Bronchial epithelial cell (primary cell): ENCODE results near the gene TUBB2A. TPM values are rescaled to one million over a fixed set of nuclear protein-coding genes. Genes with fewer than 3 reads are reported as not detected.

Source experiments
- DNase-seq: peaks from one replicate; pipeline ENCODE4 v3.0.0-alpha.2; 2010; ENCODE audit warnings: low read depth
- FAIRE-seq: peaks from 2 replicates; lab custom pipeline; 2011; peaks lifted over from hg19 to GRCh38; lab: Jason Lieb, UNC
- H3K27me3 ChIP-seq: 2 replicates; pipeline ENCODE4 v1.5.1; 2011; ENCODE audit warnings: low read length; ENCODE audit not compliant: control insufficient read depth, insufficient read depth
- H3K36me3 ChIP-seq: 2 replicates; pipeline ENCODE4 v1.5.1; 2011; ENCODE audit warnings: low read length; ENCODE audit not compliant: control insufficient read depth, insufficient read depth
- H3K4me3 ChIP-seq: 2 replicates; pipeline ENCODE4 v1.5.1; 2011; ENCODE audit warnings: mild to moderate bottlenecking, low read depth, low read length, control low read depth
- total RNA-seq: library from RNA; depleted of rRNA; stranded (reverse); fragments of >200 nt; gene quantifications from 2 replicates; pipeline ENCODE4 v1.2.1, GENCODE V29; 2014
- TF ChIP-seq, protein P1 (sequence below): IDR thresholded peaks from 2 replicates; pipeline ENCODE4 v1.5.1; 2011; ENCODE audit warnings: mild to moderate bottlenecking, moderate library complexity, low read length, control low read depth, inconsistent platforms; ENCODE audit not compliant: insufficient read depth, severe bottlenecking

The TUBB2A gene
- total RNA-seq, 1 donor from 2014 or later, result 25.3 TPM

DNA sequence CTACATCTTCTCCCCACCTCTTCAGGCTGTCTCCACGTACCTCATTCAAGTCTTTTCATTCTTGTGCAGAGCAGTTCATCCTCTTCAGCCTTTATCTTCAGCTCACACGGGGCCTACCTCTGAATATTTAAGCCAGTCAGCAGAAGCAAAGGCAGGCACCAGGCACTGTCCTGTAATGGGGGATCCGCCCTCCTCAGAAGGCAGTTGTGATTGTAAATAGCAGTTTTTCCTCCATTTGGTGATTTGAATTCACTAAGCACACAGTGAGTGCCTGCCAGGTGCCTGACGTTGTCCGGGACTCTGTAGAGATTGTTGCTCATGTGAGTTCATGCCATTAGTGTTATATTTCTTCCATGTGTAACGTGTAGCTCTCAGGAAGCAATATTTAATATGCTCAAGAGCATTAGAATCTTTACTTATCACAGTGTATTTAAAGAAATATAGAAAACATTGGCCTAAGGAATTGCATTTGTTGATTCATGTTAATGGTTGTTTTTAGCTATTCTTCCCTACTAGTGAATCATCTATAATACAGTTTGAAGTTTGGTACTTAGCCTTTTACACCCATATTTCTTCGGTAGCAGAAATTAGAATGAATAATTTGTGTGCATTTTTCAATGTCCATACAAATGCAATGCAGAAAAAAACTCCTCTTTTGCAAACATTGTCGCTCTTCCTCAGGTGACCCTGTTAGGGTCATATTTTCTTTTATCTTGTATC is 20.9 kb downstream of the TUBB2A start:
- H3K27me3 ChIP-seq, result no peaks in the 10 kb centered on the region
- H3K4me3 ChIP-seq, result no peak overlapping the region
- peaks cover 10% of the 10 kb centered on the region for H3K36me3 ChIP-seq
- FAIRE-seq (no peak), DNase-seq (no peak)
- TF ChIP-seq, protein P1, sequence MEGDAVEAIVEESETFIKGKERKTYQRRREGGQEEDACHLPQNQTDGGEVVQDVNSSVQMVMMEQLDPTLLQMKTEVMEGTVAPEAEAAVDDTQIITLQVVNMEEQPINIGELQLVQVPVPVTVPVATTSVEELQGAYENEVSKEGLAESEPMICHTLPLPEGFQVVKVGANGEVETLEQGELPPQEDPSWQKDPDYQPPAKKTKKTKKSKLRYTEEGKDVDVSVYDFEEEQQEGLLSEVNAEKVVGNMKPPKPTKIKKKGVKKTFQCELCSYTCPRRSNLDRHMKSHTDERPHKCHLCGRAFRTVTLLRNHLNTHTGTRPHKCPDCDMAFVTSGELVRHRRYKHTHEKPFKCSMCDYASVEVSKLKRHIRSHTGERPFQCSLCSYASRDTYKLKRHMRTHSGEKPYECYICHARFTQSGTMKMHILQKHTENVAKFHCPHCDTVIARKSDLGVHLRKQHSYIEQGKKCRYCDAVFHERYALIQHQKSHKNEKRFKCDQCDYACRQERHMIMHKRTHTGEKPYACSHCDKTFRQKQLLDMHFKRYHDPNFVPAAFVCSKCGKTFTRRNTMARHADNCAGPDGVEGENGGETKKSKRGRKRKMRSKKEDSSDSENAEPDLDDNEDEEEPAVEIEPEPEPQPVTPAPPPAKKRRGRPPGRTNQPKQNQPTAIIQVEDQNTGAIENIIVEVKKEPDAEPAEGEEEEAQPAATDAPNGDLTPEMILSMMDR, result no peak

DNA sequence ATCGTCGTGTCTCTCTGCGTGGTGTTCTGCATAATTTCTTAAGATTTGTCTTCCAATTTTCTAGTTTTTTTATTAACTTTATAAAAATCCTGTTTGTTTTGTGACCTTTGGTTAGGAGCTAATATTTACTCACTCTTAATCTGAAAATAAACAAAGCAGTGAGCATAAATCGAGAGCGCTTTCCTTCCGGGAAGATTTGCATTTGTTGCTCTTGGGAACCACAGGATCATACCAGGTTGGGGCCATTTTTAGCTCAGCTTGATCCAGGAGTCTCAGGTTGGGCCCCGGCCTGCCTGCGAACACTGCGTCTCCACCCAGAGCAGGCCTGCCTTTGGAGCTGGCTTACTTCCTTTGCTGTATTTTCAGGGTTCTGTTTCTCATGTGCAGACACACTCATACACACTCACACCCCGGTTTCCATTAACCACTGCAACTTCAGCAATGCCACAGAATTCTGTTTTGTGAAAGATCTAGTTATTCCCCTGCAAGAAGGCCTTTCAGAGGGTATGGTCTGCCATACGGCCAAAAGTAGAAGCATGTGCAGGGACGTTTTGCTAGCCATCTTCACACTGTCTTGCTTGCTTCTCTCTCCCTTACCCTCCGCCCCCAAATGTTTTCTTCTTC is 21.6 kb downstream of the TUBB2A start:
- TF ChIP-seq, protein P1, result no peak
- FAIRE-seq (no peak), DNase-seq (no peak)
- Histone ChIP-seq H3K36me3 (peaks cover 10% of the 10 kb centered on the region), H3K4me3 (no peak overlapping the region), H3K27me3 (no peaks in the 10 kb centered on the region)

DNA sequence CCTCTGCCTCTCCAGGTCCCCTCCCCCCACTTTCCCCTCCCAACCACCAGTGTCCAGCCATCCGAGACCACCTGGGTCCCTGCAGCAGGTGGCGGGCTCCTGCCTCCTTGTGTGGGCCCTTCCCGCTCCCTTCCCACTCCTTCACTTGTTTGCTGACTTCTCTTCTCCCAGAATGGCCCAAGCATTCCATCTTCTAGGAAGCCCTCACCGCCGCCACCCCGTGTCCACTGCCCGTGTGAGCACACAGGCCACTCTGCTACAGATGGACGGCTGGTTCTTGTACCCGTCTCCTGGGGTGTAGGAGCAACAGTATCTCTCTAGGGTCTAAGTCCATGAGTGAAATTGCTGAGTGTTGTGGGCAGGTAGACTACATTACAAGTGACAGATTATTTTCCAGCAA is 23.8 kb downstream of the TUBB2A start:
- H3K36me3 ChIP-seq, result peaks cover 16% of the 10 kb centered on the region

DNA sequence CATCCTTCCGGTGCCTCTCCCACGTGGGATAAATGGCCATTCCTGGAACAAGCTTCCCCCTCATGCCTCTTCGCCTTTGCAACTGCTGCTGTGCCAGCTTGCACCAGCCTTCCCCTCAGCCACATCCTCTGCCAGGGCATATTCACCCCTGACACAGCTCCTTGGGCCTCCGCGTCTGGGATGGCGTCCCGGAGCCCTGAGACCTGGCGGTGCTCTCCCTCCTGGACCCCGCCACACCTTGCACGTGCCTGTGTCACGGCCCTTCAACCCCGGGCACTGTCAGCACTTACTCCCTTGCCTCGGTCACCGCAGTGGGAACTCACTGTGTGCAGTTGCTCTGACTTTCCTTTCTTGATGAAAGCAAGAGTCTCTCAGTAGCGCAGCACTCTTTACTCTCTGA is 25.6 kb downstream of the TUBB2A start:
- H3K36me3 ChIP-seq, result peaks cover 11% of the 10 kb centered on the region
- TF ChIP-seq, protein P1, result no peak
- FAIRE-seq, result no peak

More for the DNA sequence above, 23.8 kb downstream of the TUBB2A start:
- TF ChIP-seq, protein P1, result no peak
- H3K27me3 ChIP-seq, result no peaks in the 10 kb centered on the region
- DNase-seq, result no peak
- no peak overlapping the region for H3K4me3 ChIP-seq
- no peak for FAIRE-seq

DNA sequence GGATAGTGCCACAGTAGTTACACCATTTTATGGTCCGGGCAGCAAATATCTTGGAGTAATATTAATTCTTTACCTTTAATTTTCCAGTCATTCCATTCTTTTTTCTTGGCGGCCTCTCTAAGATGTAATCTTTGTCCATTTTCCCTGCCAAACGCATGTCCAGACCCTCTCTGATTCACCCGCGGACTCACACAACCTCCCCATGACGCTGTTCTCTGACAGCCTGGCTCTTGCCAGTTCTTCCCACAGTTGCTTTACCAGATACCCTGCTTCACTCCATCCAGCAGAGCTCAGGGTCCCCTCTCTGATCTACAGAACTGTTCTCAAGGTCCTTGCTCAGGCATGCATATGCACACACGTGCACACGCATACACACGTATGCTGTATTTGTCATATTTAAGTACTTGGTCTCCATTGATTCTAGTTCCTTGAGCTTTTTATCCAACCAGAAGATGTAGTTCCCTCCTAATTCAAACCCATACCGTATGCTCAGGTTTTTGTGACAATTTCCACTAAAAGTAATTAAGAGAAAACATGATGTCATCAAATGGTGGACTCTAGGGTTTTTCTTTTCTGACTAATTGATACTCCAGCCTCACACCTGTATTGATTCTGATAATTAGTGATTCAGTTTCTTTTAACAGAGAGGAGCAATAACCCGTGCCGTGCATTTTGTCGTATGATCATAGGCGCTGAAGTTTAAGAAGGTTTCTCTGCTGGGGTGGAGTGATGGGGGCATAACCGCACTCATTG is 28.8 kb downstream of the TUBB2A start:
- no peak for FAIRE-seq
- H3K36me3 ChIP-seq, result peaks cover 11% of the 10 kb centered on the region
- TF ChIP-seq, protein P1, result no peak
- DNase-seq, result no peak
- H3K27me3 ChIP-seq, result no peaks in the 10 kb centered on the region
- no peak overlapping the region for H3K4me3 ChIP-seq

More for the DNA sequence above, 25.6 kb downstream of the TUBB2A start:
- no peaks in the 10 kb centered on the region for H3K27me3 ChIP-seq
- DNase-seq, result no peak
- no peak overlapping the region for H3K4me3 ChIP-seq
